OCI-LY7 (cell line): ENCODE results near the gene RETSAT.

Experiments
- EZH2phosphoT487 ChIP-seq: fragments of 200-600 bp; sonication (generic); IDR thresholded peaks from 2 replicates; pipeline ENCODE4 v1.6.1; 2018; ENCODE audit warnings: low read depth, borderline replicate concordance, mild to moderate bottlenecking, mixed run types, antibody characterized with exemption, low read length, moderate library complexity, mixed read lengths
- TF ChIP-seq, protein P1 (sequence below): fragments of 200-600 bp; sonication (generic); conservative IDR thresholded peaks from 2 replicates; pipeline ENCODE4 v1.5.1; 2014; ENCODE audit warnings: mild to moderate bottlenecking, antibody characterized with exemption, low read length, moderate library complexity, mixed read lengths

DNA sequence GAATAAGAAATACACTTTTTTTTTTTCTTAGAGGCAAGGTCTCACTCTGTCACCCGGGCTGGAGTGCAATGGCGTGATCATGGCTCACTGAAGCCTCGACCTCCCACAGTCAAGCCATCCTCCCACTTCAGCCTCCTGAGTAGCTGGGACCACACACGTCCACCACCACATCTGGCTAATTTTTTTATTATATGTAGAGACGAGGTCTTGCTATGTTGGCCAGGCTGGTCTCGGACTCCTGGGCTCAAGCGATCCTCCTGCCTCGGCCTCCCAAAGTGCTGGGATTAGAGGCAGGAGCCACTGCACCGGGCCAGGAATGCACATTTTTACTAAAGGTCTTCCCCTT, 28.9 kb downstream of the RETSAT start:
- TF ChIP-seq, protein P1, sequence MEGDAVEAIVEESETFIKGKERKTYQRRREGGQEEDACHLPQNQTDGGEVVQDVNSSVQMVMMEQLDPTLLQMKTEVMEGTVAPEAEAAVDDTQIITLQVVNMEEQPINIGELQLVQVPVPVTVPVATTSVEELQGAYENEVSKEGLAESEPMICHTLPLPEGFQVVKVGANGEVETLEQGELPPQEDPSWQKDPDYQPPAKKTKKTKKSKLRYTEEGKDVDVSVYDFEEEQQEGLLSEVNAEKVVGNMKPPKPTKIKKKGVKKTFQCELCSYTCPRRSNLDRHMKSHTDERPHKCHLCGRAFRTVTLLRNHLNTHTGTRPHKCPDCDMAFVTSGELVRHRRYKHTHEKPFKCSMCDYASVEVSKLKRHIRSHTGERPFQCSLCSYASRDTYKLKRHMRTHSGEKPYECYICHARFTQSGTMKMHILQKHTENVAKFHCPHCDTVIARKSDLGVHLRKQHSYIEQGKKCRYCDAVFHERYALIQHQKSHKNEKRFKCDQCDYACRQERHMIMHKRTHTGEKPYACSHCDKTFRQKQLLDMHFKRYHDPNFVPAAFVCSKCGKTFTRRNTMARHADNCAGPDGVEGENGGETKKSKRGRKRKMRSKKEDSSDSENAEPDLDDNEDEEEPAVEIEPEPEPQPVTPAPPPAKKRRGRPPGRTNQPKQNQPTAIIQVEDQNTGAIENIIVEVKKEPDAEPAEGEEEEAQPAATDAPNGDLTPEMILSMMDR = no peak
- TF ChIP-seq EZH2phosphoT487 = no peak
